MV-4-11 (cell line): ENCODE data around the gene SIVA1.

Experiments
- DNase-seq: peaks from one replicate; lab custom pipeline; 2025; lab: John Stamatoyannopoulos, UW

SIVA1 gene

GRCh38 chr14:104797115-104798044, 44.4 kb downstream of the SIVA1 start:
- no peak for DNase-seq

- DNase-seq = no peak
Observed at GRCh38 chr14:104798300-104799243, 45.6 kb downstream of the SIVA1 start.

- DNase-seq = no peak
Observed at GRCh38 chr14:104799244-104800014, 46.5 kb downstream of the SIVA1 start.

GRCh38 chr14:104800015-104800770, 47.2 kb downstream of the SIVA1 start:
- peak; percentile 50 for DNase-seq

- no peak for DNase-seq
Observed at GRCh38 chr14:104800771-104801519, 48.0 kb downstream of the SIVA1 start, which contains the start of gene ZBTB42. TSS of gene ZBTB42 (plus strand) at chr14:104801101. CDS start at chr14:104801198, 97 bp downstream.

GRCh38 chr14:104801520-104802393, 48.8 kb downstream of the SIVA1 start:
- no peak for DNase-seq

- no peak for DNase-seq
Observed at GRCh38 chr14:104802394-104803184, 49.6 kb downstream of the SIVA1 start.

- DNase-seq = no peak
Observed at GRCh38 chr14:104803280-104803911, 50.4 kb downstream of the SIVA1 start.

- DNase-seq = peak; percentile 37
Observed at GRCh38 chr14:104803912-104804410, 51.0 kb downstream of the SIVA1 start.

- peak; percentile 32 for DNase-seq
Observed at GRCh38 chr14:104804481-104805325, 51.8 kb downstream of the SIVA1 start.

GRCh38 chr14:104805326-104805678, 52.4 kb downstream of the SIVA1 start:
- DNase-seq = peak; percentile 9

GRCh38 chr14:104805941-104806624, 53.1 kb downstream of the SIVA1 start:
- no peak for DNase-seq

- peak; percentile 24 for DNase-seq
Observed at GRCh38 chr14:104806625-104807465, 53.9 kb downstream of the SIVA1 start.

GRCh38 chr14:104808456-104808855, 55.5 kb downstream of the SIVA1 start:
- DNase-seq = no peak
